PC-3 (cell line): ENCODE data around the gene CCDC141.

Experiments used
- EZH2phosphoT487 ChIP-seq: fragments of 300-600 bp; sonication (generic); IDR thresholded peaks from 2 replicates; pipeline ENCODE4 v1.6.1; 2018; ENCODE audit warnings: mild to moderate bottlenecking, antibody characterized with exemption, low read length, borderline replicate concordance
- TF ChIP-seq, protein P1 (sequence below): fragments of 300-600 bp; sonication (generic); conservative IDR thresholded peaks from 2 replicates; pipeline ENCODE4 v1.5.1; 2017; ENCODE audit warnings: antibody characterized with exemption, low read depth, mild to moderate bottlenecking, low read length

DNA sequence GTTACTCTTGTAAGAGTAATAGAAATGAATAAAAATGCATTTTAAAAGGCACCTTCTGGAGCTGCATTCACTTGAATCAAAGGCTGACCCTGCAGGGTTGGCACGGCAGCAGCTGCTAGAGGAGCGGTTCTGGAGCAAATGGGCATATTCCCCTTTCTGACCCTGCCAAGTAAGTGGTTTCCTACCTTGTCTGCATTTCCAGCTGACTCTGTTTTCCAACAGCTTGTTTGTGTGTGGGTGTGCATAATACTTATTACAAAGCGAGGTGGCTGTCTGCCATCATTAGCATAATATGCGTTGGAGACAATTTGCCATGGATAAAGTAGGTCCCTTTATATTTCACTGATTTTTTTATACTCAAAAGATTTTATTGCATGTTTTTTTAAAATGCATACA, 221.5 kb downstream of the CCDC141 start:
- TF ChIP-seq, protein P1, sequence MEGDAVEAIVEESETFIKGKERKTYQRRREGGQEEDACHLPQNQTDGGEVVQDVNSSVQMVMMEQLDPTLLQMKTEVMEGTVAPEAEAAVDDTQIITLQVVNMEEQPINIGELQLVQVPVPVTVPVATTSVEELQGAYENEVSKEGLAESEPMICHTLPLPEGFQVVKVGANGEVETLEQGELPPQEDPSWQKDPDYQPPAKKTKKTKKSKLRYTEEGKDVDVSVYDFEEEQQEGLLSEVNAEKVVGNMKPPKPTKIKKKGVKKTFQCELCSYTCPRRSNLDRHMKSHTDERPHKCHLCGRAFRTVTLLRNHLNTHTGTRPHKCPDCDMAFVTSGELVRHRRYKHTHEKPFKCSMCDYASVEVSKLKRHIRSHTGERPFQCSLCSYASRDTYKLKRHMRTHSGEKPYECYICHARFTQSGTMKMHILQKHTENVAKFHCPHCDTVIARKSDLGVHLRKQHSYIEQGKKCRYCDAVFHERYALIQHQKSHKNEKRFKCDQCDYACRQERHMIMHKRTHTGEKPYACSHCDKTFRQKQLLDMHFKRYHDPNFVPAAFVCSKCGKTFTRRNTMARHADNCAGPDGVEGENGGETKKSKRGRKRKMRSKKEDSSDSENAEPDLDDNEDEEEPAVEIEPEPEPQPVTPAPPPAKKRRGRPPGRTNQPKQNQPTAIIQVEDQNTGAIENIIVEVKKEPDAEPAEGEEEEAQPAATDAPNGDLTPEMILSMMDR, result no peak
- no peak for TF ChIP-seq EZH2phosphoT487
